Thoracic aorta (tissue), 2 donors: Measurements from ENCODE around the gene ARSK. TPM values are rescaled to one million over a fixed set of nuclear protein-coding genes. Genes with fewer than 3 reads are reported as not detected.

Experiments used
- ATAC-seq: fragments of 150-250 bp; one replicate; pipeline ENCODE4 v1.8.0; 2017; ENCODE audit warnings: low read depth; ENCODE audit not compliant: insufficient number of reproducible peaks, low FRiP score
- DNase-seq: peaks from one replicate; pipeline ENCODE4 v3.0.0-alpha.2; 2020; ENCODE audit warnings: low spot score
- H3K27ac ChIP-seq, 2 donors: fragments of 200-600 bp; sonication (generic); 1 replicate in 1 of 2; 2 replicates in 1 of 2; pipeline ENCODE4 v1.5.1; 2016; ENCODE audit warnings: mild to moderate bottlenecking in 2 of 2, moderate library complexity in 2 of 2
- H3K27me3 ChIP-seq: fragments of 200-600 bp; sonication (generic); replicated peaks from 2 replicates; pipeline ENCODE4 v1.6.0; 2016; ENCODE audit warnings: mild to moderate bottlenecking; ENCODE audit not compliant: insufficient read depth
- H3K36me3 ChIP-seq: fragments of 200-600 bp; sonication (generic); one replicate; pipeline ENCODE4 v1.5.1; 2016
- H3K4me1 ChIP-seq, 2 donors: fragments of 200-600 bp; sonication (generic); 1 replicate in 1 of 2; 2 replicates in 1 of 2; pipeline versions ENCODE4 v1.5.1 to v1.6.0; 2016; ENCODE audit warnings: low read depth in 2 of 2, mild to moderate bottlenecking in 1 of 2; ENCODE audit not compliant: control insufficient read depth in 1 of 2
- H3K4me3 ChIP-seq: fragments of 200-600 bp; sonication (generic); 2 replicates; pipeline ENCODE4 v1.5.1; 2016; ENCODE audit warnings: mild to moderate bottlenecking
- H3K9me3 ChIP-seq: fragments of 200-600 bp; sonication (generic); 2 replicates; pipeline ENCODE4 v1.5.1; 2016
- CTCF ChIP-seq: fragments of 200-600 bp; sonication (generic); IDR thresholded peaks from one replicate; pipeline ENCODE4 v1.5.1; 2019; ENCODE audit warnings: antibody characterized with exemption
- total RNA-seq, 2 donors: library from RNA; depleted of rRNA; stranded (reverse); fragments of >200 nt; gene quantifications; one replicate each; pipeline versions ENCODE4 v1.1.0 to v1.2.3, GENCODE V29; 2016

ARSK gene
- total RNA-seq, 2 donors from 2014 or later: 5.1 to 8.5 TPM

- Histone ChIP-seq H3K27ac (peak overlapping the region in 1 of 2 donors; percentile 2), H3K27me3 (no peaks in the 10 kb centered on the region), H3K36me3 (no peaks in the 10 kb centered on the region), H3K4me1 (peaks cover 0 to 17% of the 10 kb centered on the region in 2 donors), H3K4me3 (peak overlapping the region; percentile 83), H3K9me3 (no peaks in the 10 kb centered on the region)
- ATAC-seq: peak; percentile 11
- TF ChIP-seq CTCF: no peak
- no peak for DNase-seq
Measured at GRCh38 chr5:95620870-95621838, 66.3 kb downstream of the ARSK start.

- no peak overlapping the region for H3K27ac ChIP-seq
- TF ChIP-seq CTCF: no peak
Measured at GRCh38 chr5:95621839-95622629, 67.1 kb downstream of the ARSK start.

GRCh38 chr5:95623706-95624105, 68.8 kb downstream of the ARSK start:
- ATAC-seq: no peak
- Histone ChIP-seq H3K27ac (no peak overlapping the region), H3K27me3 (no peaks in the 10 kb centered on the region), H3K4me1 (peaks cover 5 to 26% of the 10 kb centered on the region in 2 donors), H3K9me3 (no peaks in the 10 kb centered on the region), H3K36me3 (no peaks in the 10 kb centered on the region), H3K4me3 (no peak overlapping the region)
- DNase-seq: no peak
- TF ChIP-seq CTCF: no peak

More at GRCh38 chr5:95621839-95622629, 67.1 kb downstream of the ARSK start:
- peaks cover 5 to 24% of the 10 kb centered on the region in 2 donors for H3K4me1 ChIP-seq
- H3K4me3 ChIP-seq: peak overlapping the region; percentile 83
- H3K9me3 ChIP-seq: no peaks in the 10 kb centered on the region
- H3K27me3 ChIP-seq: no peaks in the 10 kb centered on the region
- H3K36me3 ChIP-seq: no peaks in the 10 kb centered on the region
- DNase-seq (no peak), ATAC-seq (no peak)

- Histone ChIP-seq H3K27me3 (no peaks in the 10 kb centered on the region), H3K27ac (no peak overlapping the region), H3K36me3 (no peaks in the 10 kb centered on the region), H3K4me3 (no peak overlapping the region), H3K9me3 (no peaks in the 10 kb centered on the region), H3K4me1 (peaks cover 5 to 22% of the 10 kb centered on the region in 2 donors)
- no peak for ATAC-seq
- TF ChIP-seq CTCF: no peak
- no peak for DNase-seq
Measured at GRCh38 chr5:95624368-95624767, 69.5 kb downstream of the ARSK start.

- Histone ChIP-seq H3K4me3 (no peak overlapping the region), H3K36me3 (no peaks in the 10 kb centered on the region), H3K9me3 (no peaks in the 10 kb centered on the region), H3K4me1 (peaks cover 16 to 21% of the 10 kb centered on the region in 2 donors), H3K27me3 (no peaks in the 10 kb centered on the region), H3K27ac (peak overlapping the region in 1 of 2 donors; percentile 18)
- no peak for TF ChIP-seq CTCF
- no peak for DNase-seq
- no peak for ATAC-seq
Measured at GRCh38 chr5:95626701-95627100, 71.8 kb downstream of the ARSK start.
